HG03432 (cell line): ENCODE results near the gene KRT37.

Experiments
- ATAC-seq: cut with Tn5 transposase; IDR thresholded peaks from one replicate; pipeline ENCODE4 v1.9.1; 2021; ENCODE audit warnings: mild to moderate bottlenecking, moderate library complexity; ENCODE audit not compliant: unreplicated experiment

The KRT37 gene

GRCh38 chr17:41424111-41424635 lies at the start of gene KRT37:
KRT37 (minus strand) TSS chr17:41424585; CDS start chr17:41424523, 62 bp downstream.
- ATAC-seq: no peak

- ATAC-seq: no peak
Measured at GRCh38 chr17:41468346-41468745, 44.0 kb upstream of the KRT37 start.

GRCh38 chr17:41467561-41467960 lies 43.2 kb upstream of the KRT37 start:
- ATAC-seq: no peak

GRCh38 chr17:41466988-41467387 lies 42.6 kb upstream of the KRT37 start, which contains the start of gene KRT32:
KRT32 (minus strand) TSS chr17:41467386; CDS start chr17:41467325, 61 bp downstream.
- no peak for ATAC-seq

GRCh38 chr17:41464682-41465081 lies 40.3 kb upstream of the KRT37 start:
- no peak for ATAC-seq

GRCh38 chr17:41464173-41464572 lies 39.8 kb upstream of the KRT37 start:
- ATAC-seq: no peak

- no peak for ATAC-seq
Measured at GRCh38 chr17:41463746-41464145, 39.4 kb upstream of the KRT37 start.

GRCh38 chr17:41462705-41463104 lies 38.3 kb upstream of the KRT37 start:
- ATAC-seq: no peak

- ATAC-seq: no peak
Measured at GRCh38 chr17:41457676-41458075, 33.3 kb upstream of the KRT37 start.

GRCh38 chr17:41456204-41456603 lies 31.8 kb upstream of the KRT37 start:
- no peak for ATAC-seq

- no peak for ATAC-seq
Measured at GRCh38 chr17:41455236-41455635, 30.9 kb upstream of the KRT37 start.

- no peak for ATAC-seq
Measured at GRCh38 chr17:41453066-41453465, 28.7 kb upstream of the KRT37 start.

- ATAC-seq: no peak
Measured at GRCh38 chr17:41452281-41452680, 27.9 kb upstream of the KRT37 start.

GRCh38 chr17:41451154-41451728 lies 26.9 kb upstream of the KRT37 start:
- ATAC-seq: no peak

GRCh38 chr17:41449008-41449407 lies 24.6 kb upstream of the KRT37 start:
- ATAC-seq: no peak

- ATAC-seq: no peak
Measured at GRCh38 chr17:41448506-41448905, 24.1 kb upstream of the KRT37 start.

- no peak for ATAC-seq
Measured at GRCh38 chr17:41446806-41447205, 22.4 kb upstream of the KRT37 start.

- no peak for ATAC-seq
Measured at GRCh38 chr17:41444640-41445039, 20.3 kb upstream of the KRT37 start.

- no peak for ATAC-seq
Measured at GRCh38 chr17:41444186-41444585, 19.8 kb upstream of the KRT37 start.

GRCh38 chr17:41442739-41443138 lies 18.4 kb upstream of the KRT37 start:
- no peak for ATAC-seq

GRCh38 chr17:41440531-41441033 lies 16.2 kb upstream of the KRT37 start, which contains the start of gene KRT38:
KRT38 (minus strand) TSS chr17:41440983; CDS start chr17:41440921, 62 bp downstream.
- ATAC-seq: no peak

GRCh38 chr17:41439375-41439774 lies 15.0 kb upstream of the KRT37 start:
- no peak for ATAC-seq

GRCh38 chr17:41437769-41438168 lies 13.4 kb upstream of the KRT37 start:
- ATAC-seq: no peak
